ENCODE data around the gene PLA2G2C.
"Not testable (repeated sequence)": the region's sequence is repeated elsewhere in the genome, so short reads cannot be mapped to it uniquely, and the experiment has no call there.

PLA2G2C gene

GRCh38 chr1:20150969-20151368, 35.3 kb downstream of the PLA2G2C start:
- no peak for DNase-seq

GRCh38 chr1:20150326-20150705, 36.0 kb downstream of the PLA2G2C start:
- no peak for DNase-seq

- DNase-seq: no peak
These were observed 36.6 kb downstream of the PLA2G2C start for GRCh38 chr1:20149601-20150325.

GRCh38 chr1:20148571-20149500, 37.5 kb downstream of the PLA2G2C start:
- no peak for DNase-seq

- no peak for DNase-seq
These were observed 38.3 kb downstream of the PLA2G2C start for GRCh38 chr1:20147846-20148570.

- no peak for DNase-seq
These were observed 42.4 kb downstream of the PLA2G2C start for GRCh38 chr1:20143734-20144565.

- no peak for DNase-seq
These were observed 43.0 kb downstream of the PLA2G2C start for GRCh38 chr1:20143318-20143717.

- no peak for DNase-seq
These were observed 44.2 kb downstream of the PLA2G2C start for GRCh38 chr1:20142001-20142710.

GRCh38 chr1:20141466-20141865, 44.9 kb downstream of the PLA2G2C start:
- no peak for DNase-seq

- no peak for DNase-seq
These were observed 45.3 kb downstream of the PLA2G2C start for GRCh38 chr1:20141001-20141400.

GRCh38 chr1:20139776-20140612, 46.3 kb downstream of the PLA2G2C start:
- DNase-seq: no peak

- DNase-seq: no peak
These were observed 47.3 kb downstream of the PLA2G2C start, which contains the start of gene PLA2G2F for GRCh38 chr1:20138961-20139550. Gene PLA2G2F (plus strand): TSS chr1:20139323. CDS start chr1:20139428, 105 bp downstream.

GRCh38 chr1:20138346-20138745, 48.0 kb downstream of the PLA2G2C start:
- DNase-seq: no peak

- no peak for DNase-seq
These were observed 48.7 kb downstream of the PLA2G2C start for GRCh38 chr1:20137604-20138003.

- no peak for DNase-seq
These were observed 49.3 kb downstream of the PLA2G2C start for GRCh38 chr1:20137055-20137454.

GRCh38 chr1:20136249-20136648, 50.1 kb downstream of the PLA2G2C start:
- no peak for DNase-seq

GRCh38 chr1:20134995-20135394, 51.3 kb downstream of the PLA2G2C start:
- DNase-seq: no peak

- not testable (repeated sequence) for DNase-seq
These were observed 55.8 kb downstream of the PLA2G2C start for GRCh38 chr1:20130518-20130917.

- DNase-seq: no peak
These were observed 59.4 kb downstream of the PLA2G2C start for GRCh38 chr1:20126806-20127440.

Measured in retina (tissue), 1 donor.